Endothelial cell of umbilical vein (primary cell): Measurements from ENCODE around the gene PELI2. TPM values are rescaled to one million over a fixed set of nuclear protein-coding genes. Genes with fewer than 3 reads are reported as not detected.

Experiments
- BruUV-seq: library from RNA; stranded (reverse); fragments of 400-500 nt; replicated peaks from 2 replicates; lab custom pipeline; 2021; lab: Mats Ljungman, UMichigan
- CTCF ChIA-PET: fragments of 300-600, 350-600 bp; sonication (Branson Sonifier 250); formaldehyde crosslinking; loops from one replicate; lab custom pipeline; 2021; ENCODE audit warnings: antibody characterized with exemption, inconsistent platforms; lab: Charles Lee
- POLR2A ChIA-PET: fragments of 300-600, 350-600 bp; sonication (Branson Sonifier 250); formaldehyde crosslinking; loops from one replicate; lab custom pipeline; 2021; ENCODE audit warnings: antibody characterized with exemption, inconsistent platforms; lab: Charles Lee
- DNase-seq: peaks from one replicate; pipeline ENCODE4 v3.0.0-alpha.2; 2011; ENCODE audit warnings: low read depth, low spot score
- FAIRE-seq: peaks from 2 replicates; lab custom pipeline; 2011; peaks lifted over from hg19 to GRCh38; lab: Jason Lieb, UNC
- H2AFZ ChIP-seq: 2 replicates; pipeline ENCODE4 v1.6.0; 2012; ENCODE audit warnings: low read depth, low read length, control low read depth, inconsistent platforms
- H3K27ac ChIP-seq: 2 replicates; pipeline ENCODE4 v1.5.1; 2011; ENCODE audit warnings: low read depth, mild to moderate bottlenecking, control low read depth, low read length, moderate library complexity; ENCODE audit not compliant: insufficient read depth
- H3K27me3 ChIP-seq, 2 experiments: 2 replicates each; pipeline versions ENCODE4 v1.6.0 to v1.6.1; 2011; ENCODE audit warnings: low read length in 2 of 2, mixed read lengths in 1 of 2; ENCODE audit not compliant: control insufficient read depth in 2 of 2, insufficient read depth in 2 of 2
- H3K36me3 ChIP-seq, 2 experiments: 2 replicates in 1 of 2; 3 replicates in 1 of 2; pipeline ENCODE4 v1.5.1; 2011; ENCODE audit warnings: low read length in 2 of 2, mild to moderate bottlenecking in 1 of 2, moderate library complexity in 1 of 2; ENCODE audit not compliant: control insufficient read depth in 2 of 2, insufficient read depth in 2 of 2; ENCODE audit errors: extremely low read depth in 1 of 2
- H3K4me1 ChIP-seq: 3 replicates; pipeline ENCODE4 v1.5.1; 2011; ENCODE audit warnings: mild to moderate bottlenecking, low read length; ENCODE audit not compliant: control insufficient read depth, insufficient read depth; ENCODE audit errors: extremely low read depth
- H3K4me2 ChIP-seq: 2 replicates; pipeline ENCODE4 v1.6.1; 2011; ENCODE audit warnings: low read length, control low read depth, mixed read lengths; ENCODE audit not compliant: insufficient read depth
- H3K4me3 ChIP-seq, 3 experiments: fragments of 200-600 bp in 1 of 3; sonication (generic), shearing (Covaris generic) in 1 of 3; replicated peaks in 1 of 3; 2 replicates each; pipeline ENCODE4 v1.5.1; 2011 to 2016; ENCODE audit warnings: control low read depth in 3 of 3, low read length in 3 of 3, mild to moderate bottlenecking in 2 of 3, inconsistent platforms in 1 of 3, low read depth in 1 of 3, moderate library complexity in 1 of 3; ENCODE audit not compliant: insufficient read depth in 1 of 3
- H3K79me2 ChIP-seq: 2 replicates; pipeline ENCODE4 v1.6.0; 2012; ENCODE audit warnings: low read length, inconsistent platforms; ENCODE audit not compliant: control insufficient read depth, insufficient read depth
- H3K9ac ChIP-seq: replicated peaks from 2 replicates; pipeline ENCODE3; 2011; ENCODE audit warnings: low read length, control low read depth; ENCODE audit not compliant: insufficient read depth; ENCODE audit errors: extremely low read depth
- H3K9me1 ChIP-seq: replicated peaks from 3 replicates; pipeline ENCODE4 v1.6.0; 2011; ENCODE audit warnings: mild to moderate bottlenecking, low read length; ENCODE audit not compliant: control insufficient read depth, insufficient read depth; ENCODE audit errors: extremely low read depth
- H3K9me3 ChIP-seq: replicated peaks from 2 replicates; pipeline ENCODE4 v1.5.1; 2012; ENCODE audit warnings: low read length, inconsistent platforms; ENCODE audit not compliant: control insufficient read depth, insufficient read depth
- H4K20me1 ChIP-seq: replicated peaks from 2 replicates; pipeline ENCODE3; 2011; ENCODE audit warnings: mild to moderate bottlenecking, low read length; ENCODE audit not compliant: control insufficient read depth, insufficient read depth; ENCODE audit errors: extremely low read depth
- CTCF ChIP-seq, 2 donors: IDR thresholded peaks; 1 replicate in 1 of 2; 2 replicates in 1 of 2; pipeline ENCODE4 v1.5.1; 2011; ENCODE audit warnings: low read length in 2 of 2, mild to moderate bottlenecking in 2 of 2, moderate library complexity in 2 of 2, control low read depth in 1 of 2, inconsistent platforms in 1 of 2, low read depth in 1 of 2; ENCODE audit not compliant: insufficient read depth in 1 of 2; ENCODE audit errors: extremely low read depth in 1 of 2
- EZH2 ChIP-seq: IDR thresholded peaks from 2 replicates; pipeline ENCODE4 v1.6.1; 2012; ENCODE audit warnings: borderline replicate concordance, low read depth, mild to moderate bottlenecking, moderate library complexity, low read length, inconsistent platforms; ENCODE audit not compliant: severe bottlenecking
- FOS ChIP-seq: IDR thresholded peaks from 2 replicates; pipeline ENCODE4 v1.6.1; 2011; ENCODE audit warnings: mild to moderate bottlenecking, low read length, moderate library complexity, borderline replicate concordance; ENCODE audit not compliant: insufficient read depth
- GATA2 ChIP-seq: IDR thresholded peaks from 2 replicates; pipeline ENCODE4 v1.7.0; 2011; ENCODE audit warnings: low read depth, mild to moderate bottlenecking, moderate library complexity, mixed read lengths, low read length; ENCODE audit not compliant: insufficient read length, insufficient read depth
- JUN ChIP-seq: IDR thresholded peaks from 2 replicates; pipeline ENCODE4 v1.6.1; 2011; ENCODE audit warnings: borderline replicate concordance, low read depth; ENCODE audit not compliant: insufficient read length, insufficient read depth
- MAX ChIP-seq: IDR thresholded peaks from 2 replicates; pipeline ENCODE4 v1.6.1; 2011; ENCODE audit not compliant: insufficient read depth, insufficient read length
- MYC ChIP-seq: IDR thresholded peaks from one replicate; pipeline ENCODE4 v1.6.1; 2011; ENCODE audit warnings: mild to moderate bottlenecking, low read depth, low read length
- POLR2A ChIP-seq: IDR thresholded peaks from 2 replicates; pipeline ENCODE4 v1.6.1; 2012; ENCODE audit warnings: low read depth, mild to moderate bottlenecking, control low read depth, low read length
- POLR2AphosphoS5 ChIP-seq: IDR thresholded peaks from 2 replicates; pipeline ENCODE4 v1.6.1; 2012; ENCODE audit warnings: low read depth, mild to moderate bottlenecking, control low read depth, low read length, moderate library complexity; ENCODE audit not compliant: insufficient read depth
- dilution Hi-C: fragments of 300-500 bp; cut with MboI; formaldehyde crosslinking; loops from one replicate; pipeline ENCODE4 v1.15.0; 2019; ENCODE audit warnings: low sequenced_read_pairs; ENCODE audit not compliant: extremely low pct_ligation_motif_present
- intact Hi-C: fragments of 100-400 bp; cut with micrococcal nuclease; formaldehyde crosslinking; loops from one replicate; pipeline ENCODE4 v1.10.0; 2022
- polyA plus RNA-seq, 4 experiments: library from polyadenylated mRNA; depleted of rRNA in 3 of 4; stranded (reverse) in 3 of 4; unstranded in 1 of 4; fragments of >200 nt; gene quantifications; 2 replicates each; pipeline versions ENCODE4 v1.2.1 to v1.2.3, GENCODE V29; 2011 to 2012; ENCODE audit warnings: missing spikeins in 1 of 4
- total RNA-seq: library from RNA; stranded (reverse); gene quantifications from 2 replicates; pipeline ENCODE4 v1.2.3, GENCODE V29; 2021

PELI2 gene
- total and polyA plus RNA-seq, 2 donors (not counting 3 experiments of a cell fraction or from before 2014, with no cell fraction given) = 11.5 to 13.0 TPM

- dilution Hi-C loops (no loop called here), intact Hi-C loops (no loop called here)
- no peak for FAIRE-seq
These were observed 49.9 kb downstream of the PELI2 start for GRCh38 chr14:56168007-56168616.

More at GRCh38 chr14:56168007-56168616, 49.9 kb downstream of the PELI2 start:
- no peaks in the 10 kb centered on the region for H3K36me3 ChIP-seq
- H3K27me3 ChIP-seq = no peaks in the 10 kb centered on the region
- POLR2A ChIA-PET = no interaction called here
- BruUV-seq = no TSS peak
- no peak overlapping the region for H3K4me2 ChIP-seq
- H3K9me3 ChIP-seq = no peaks in the 10 kb centered on the region
- CTCF ChIA-PET = no interaction called here
- no peak for TF ChIP-seq POLR2AphosphoS5
- TF ChIP-seq JUN = no peak
- TF ChIP-seq MAX = no peak
- no peak for TF ChIP-seq EZH2
- TF ChIP-seq FOS = no peak
- TF ChIP-seq CTCF (IDR thresholded peaks at IDR 0.05; ENCODE audit: extremely low read depth in 1 of 2, insufficient read depth in 1 of 2, low read depth in 1 of 2, low read length in 2 of 2) = no peak
- TF ChIP-seq POLR2A = no peak
- no peak for TF ChIP-seq GATA2
- no peak for TF ChIP-seq MYC
- no peak overlapping the region for H3K9ac ChIP-seq
- no peaks in the 10 kb centered on the region for H3K9me1 ChIP-seq
- no peak overlapping the region for H3K4me3 ChIP-seq
- DNase-seq = no peak
- H3K27ac ChIP-seq = no peak overlapping the region
- no peaks in the 10 kb centered on the region for H3K79me2 ChIP-seq
- H4K20me1 ChIP-seq = no peaks in the 10 kb centered on the region
- H3K4me1 ChIP-seq = peaks cover 11% of the 10 kb centered on the region
- no peak overlapping the region for H2AFZ ChIP-seq
